Measurements from ENCODE around the gene DCUN1D1. TPM values are rescaled to one million over a fixed set of nuclear protein-coding genes. Genes with fewer than 3 reads are reported as not detected.

The DCUN1D1 gene
- 36.7 and 44.2 TPM in 2 replicates for total RNA-seq

GRCh38 chr3:182980204-182981037 is at the start of gene DCUN1D1:
Gene DCUN1D1, minus strand, starts transcription at chr3:182980538. Its CDS starts 49 bp downstream, at chr3:182980489.
- Mint-ChIP-seq H3K27ac (peak within 1 kb of the TSS; percentile 84), H3K4me3 (peak within 1 kb of the TSS; percentile 93), H3K27me3 (no peaks in the 10 kb centered on the region), H3K4me1 (peaks cover 33% of the 10 kb centered on the region), H3K36me3 (ENCODE audit: low read depth) (peaks cover 6% of the 10 kb centered on the region), H3K9me3 (no peaks in the 10 kb centered on the region)
- ATAC-seq (ENCODE audit: low read depth) (peak; percentile 89), DNase-seq (peak; percentile 90)
- CTCF ChIA-PET = no interaction called here
- no peak for TF ChIP-seq CTCF (IDR thresholded peaks at IDR 0.05)
- intact Hi-C loops (cut with micrococcal nuclease) = loop anchor here (1.0 to 5.0 kb wide), 3 partner anchors 13 to 188 kb away; partner anchors contain the start of genes ATP11B and MCCC1
- POLR2A ChIA-PET = interaction anchor here (0.6 to 1.8 kb wide), 7 partner anchors 9 to 1034 kb away, joined by 3 to 5 read pairs (median 4); no protein-coding TSS in a partner anchor

GRCh38 chr3:183028416-183028815 is 48.1 kb upstream of the DCUN1D1 start:
- ChIA-PET CTCF (no interaction called here), POLR2A (no interaction called here)
- no peaks in the 10 kb centered on the region for H3K27me3 Mint-ChIP-seq
- H3K27ac Mint-ChIP-seq = no peak overlapping the region
- DNase-seq (no peak), ATAC-seq (ENCODE audit: low read depth) (no peak)
- H3K9me3 Mint-ChIP-seq = peaks cover 4% of the 10 kb centered on the region
- no peak overlapping the region for H3K4me3 Mint-ChIP-seq
- no peaks in the 10 kb centered on the region for H3K4me1 Mint-ChIP-seq
- H3K36me3 Mint-ChIP-seq (ENCODE audit: low read depth) = peaks cover 60% of the 10 kb centered on the region
- intact Hi-C loops (cut with micrococcal nuclease) = no loop called here
- no peak for TF ChIP-seq CTCF (IDR thresholded peaks at IDR 0.05)

- H3K27ac Mint-ChIP-seq = no peak overlapping the region
- no peak for TF ChIP-seq CTCF (IDR thresholded peaks at IDR 0.05)
- ChIA-PET POLR2A (no interaction called here), CTCF (no interaction called here)
- ATAC-seq (ENCODE audit: low read depth) (no peak), DNase-seq (no peak)
- H3K4me3 Mint-ChIP-seq = no peak overlapping the region
- intact Hi-C loops (cut with micrococcal nuclease) = no loop called here
- H3K9me3 Mint-ChIP-seq = peaks cover 4% of the 10 kb centered on the region
- no peaks in the 10 kb centered on the region for H3K27me3 Mint-ChIP-seq
- peaks cover 56% of the 10 kb centered on the region for H3K36me3 Mint-ChIP-seq (ENCODE audit: low read depth)
- H3K4me1 Mint-ChIP-seq = no peaks in the 10 kb centered on the region
These were observed 46.9 kb upstream of the DCUN1D1 start for GRCh38 chr3:183027276-183027675.

GRCh38 chr3:183022936-183023516 is 42.7 kb upstream of the DCUN1D1 start:
- intact Hi-C loops (cut with micrococcal nuclease) = no loop called here
- H3K4me3 Mint-ChIP-seq = no peak overlapping the region

More at GRCh38 chr3:183022936-183023516, 42.7 kb upstream of the DCUN1D1 start:
- TF ChIP-seq CTCF (IDR thresholded peaks at IDR 0.05) = no peak
- DNase-seq = no peak
- peaks cover 59% of the 10 kb centered on the region for H3K36me3 Mint-ChIP-seq (ENCODE audit: low read depth)
- no peak for ATAC-seq (ENCODE audit: low read depth)
- no peaks in the 10 kb centered on the region for H3K27me3 Mint-ChIP-seq
- H3K27ac Mint-ChIP-seq = no peak overlapping the region
- ChIA-PET CTCF (no interaction called here), POLR2A (no interaction called here)
- no peaks in the 10 kb centered on the region for H3K4me1 Mint-ChIP-seq
- no peaks in the 10 kb centered on the region for H3K9me3 Mint-ChIP-seq

Data from activated B cell treated with CpG ODN at 0.5 μM for 24 hours (primary cell).